MM.1S (cell line): ENCODE data around the gene TMEM132D.

Experiments
- DNase-seq: peaks from one replicate; pipeline ENCODE4 v3.0.0-alpha.2; 2015
- H2AFZ ChIP-seq: fragments of 300-600 bp; sonication (generic); 2 replicates; pipeline ENCODE4 v1.6.0; 2016; ENCODE audit warnings: antibody characterized with exemption, low read length
- H3F3A ChIP-seq: fragments of 300-600 bp; sonication (generic); 2 replicates; pipeline ENCODE4 v1.6.1; 2016; ENCODE audit warnings: mild to moderate bottlenecking, antibody characterized with exemption, low read length, moderate library complexity, mixed read lengths; ENCODE audit not compliant: insufficient read depth
- H3K27ac ChIP-seq: fragments of 300-600 bp; sonication (generic); 2 replicates; pipeline ENCODE4 v1.5.1; 2016; ENCODE audit warnings: mild to moderate bottlenecking, low read length
- H3K27me3 ChIP-seq: fragments of 300-600 bp; sonication (generic); replicated peaks from 2 replicates; pipeline ENCODE4 v1.6.0; 2016; ENCODE audit warnings: low read length; ENCODE audit not compliant: insufficient read depth
- H3K36me3 ChIP-seq: fragments of 300-600 bp; sonication (generic); replicated peaks from 2 replicates; pipeline ENCODE4 v1.6.1; 2016; ENCODE audit warnings: mild to moderate bottlenecking, low read length, mixed read lengths; ENCODE audit not compliant: insufficient read depth
- H3K4me1 ChIP-seq: fragments of 300-600 bp; sonication (generic); 2 replicates; pipeline ENCODE4 v1.6.1; 2016; ENCODE audit warnings: low read length, mixed read lengths
- H3K4me2 ChIP-seq: fragments of 300-600 bp; sonication (generic); 2 replicates; pipeline ENCODE4 v1.6.0; 2016; ENCODE audit warnings: low read depth, low read length
- H3K4me3 ChIP-seq: fragments of 300-600 bp; sonication (generic); 2 replicates; pipeline ENCODE4 v1.5.1; 2016; ENCODE audit warnings: low read length, mixed read lengths
- H3K79me2 ChIP-seq: fragments of 300-600 bp; sonication (generic); 2 replicates; pipeline ENCODE4 v1.6.1; 2016; ENCODE audit warnings: mixed run types, low read length, mixed read lengths
- H3K9ac ChIP-seq: fragments of 300-600 bp; sonication (generic); 2 replicates; pipeline ENCODE4 v1.6.1; 2016; ENCODE audit warnings: low read length, mixed read lengths
- H3K9me2 ChIP-seq: fragments of 300-600 bp; sonication (generic); replicated peaks from 2 replicates; pipeline ENCODE4 v1.6.1; 2016; ENCODE audit warnings: mild to moderate bottlenecking, low read length, mixed read lengths; ENCODE audit not compliant: insufficient read depth
- H3K9me3 ChIP-seq: fragments of 300-600 bp; sonication (generic); replicated peaks from 2 replicates; pipeline ENCODE4 v1.6.1; 2016; ENCODE audit warnings: mild to moderate bottlenecking, low read length, mixed read lengths; ENCODE audit not compliant: insufficient read depth
- H4K20me1 ChIP-seq: fragments of 300-600 bp; sonication (generic); 2 replicates; pipeline ENCODE4 v1.6.1; 2016; ENCODE audit warnings: mild to moderate bottlenecking, low read length, moderate library complexity, mixed read lengths; ENCODE audit not compliant: insufficient read depth
- EZH2 ChIP-seq: fragments of 300-600 bp; sonication (generic); optimal IDR thresholded peaks from 2 replicates; pipeline ENCODE3; 2017; ENCODE audit warnings: low read depth, mild to moderate bottlenecking, antibody characterized with exemption, low read length, mixed read lengths
- EZH2phosphoT487 ChIP-seq: fragments of 300-600 bp; sonication (generic); IDR thresholded peaks from 2 replicates; pipeline ENCODE4 v1.6.1; 2018; ENCODE audit warnings: antibody characterized with exemption, low read length
- TF ChIP-seq, protein P1 (sequence below): fragments of 300-600 bp; sonication (generic); IDR thresholded peaks from 2 replicates; pipeline ENCODE4 v1.5.1; 2016; ENCODE audit warnings: antibody characterized with exemption, low read length, mixed read lengths

The TMEM132D gene

GRCh38 chr12:129717438-129717837, 186.4 kb downstream of the TMEM132D start:
- Histone ChIP-seq H3K27me3 (no peaks in the 10 kb centered on the region), H3K4me3 (no peak overlapping the region), H3K9me2 (no peaks in the 10 kb centered on the region), H4K20me1 (no peaks in the 10 kb centered on the region), H2AFZ (no peak overlapping the region), H3K9me3 (no peaks in the 10 kb centered on the region), H3K36me3 (no peaks in the 10 kb centered on the region), H3K4me1 (no peaks in the 10 kb centered on the region), H3K4me2 (no peak overlapping the region), H3K9ac (no peak overlapping the region), H3K79me2 (no peaks in the 10 kb centered on the region), H3K27ac (no peak overlapping the region), H3F3A (no peaks in the 10 kb centered on the region)
- TF ChIP-seq EZH2phosphoT487 (no peak), EZH2 (no peak)
- TF ChIP-seq, protein P1, sequence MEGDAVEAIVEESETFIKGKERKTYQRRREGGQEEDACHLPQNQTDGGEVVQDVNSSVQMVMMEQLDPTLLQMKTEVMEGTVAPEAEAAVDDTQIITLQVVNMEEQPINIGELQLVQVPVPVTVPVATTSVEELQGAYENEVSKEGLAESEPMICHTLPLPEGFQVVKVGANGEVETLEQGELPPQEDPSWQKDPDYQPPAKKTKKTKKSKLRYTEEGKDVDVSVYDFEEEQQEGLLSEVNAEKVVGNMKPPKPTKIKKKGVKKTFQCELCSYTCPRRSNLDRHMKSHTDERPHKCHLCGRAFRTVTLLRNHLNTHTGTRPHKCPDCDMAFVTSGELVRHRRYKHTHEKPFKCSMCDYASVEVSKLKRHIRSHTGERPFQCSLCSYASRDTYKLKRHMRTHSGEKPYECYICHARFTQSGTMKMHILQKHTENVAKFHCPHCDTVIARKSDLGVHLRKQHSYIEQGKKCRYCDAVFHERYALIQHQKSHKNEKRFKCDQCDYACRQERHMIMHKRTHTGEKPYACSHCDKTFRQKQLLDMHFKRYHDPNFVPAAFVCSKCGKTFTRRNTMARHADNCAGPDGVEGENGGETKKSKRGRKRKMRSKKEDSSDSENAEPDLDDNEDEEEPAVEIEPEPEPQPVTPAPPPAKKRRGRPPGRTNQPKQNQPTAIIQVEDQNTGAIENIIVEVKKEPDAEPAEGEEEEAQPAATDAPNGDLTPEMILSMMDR, result no peak
- DNase-seq, result no peak

- H3K9me2 ChIP-seq, result no peaks in the 10 kb centered on the region
- DNase-seq, result no peak
- H3K4me2 ChIP-seq, result no peak overlapping the region
- no peaks in the 10 kb centered on the region for H3K79me2 ChIP-seq
- H2AFZ ChIP-seq, result no peak overlapping the region
- H3K36me3 ChIP-seq, result no peaks in the 10 kb centered on the region
- no peaks in the 10 kb centered on the region for H3K9me3 ChIP-seq
- TF ChIP-seq EZH2, result no peak
- TF ChIP-seq EZH2phosphoT487, result no peak
- TF ChIP-seq, protein P1, result no peak
- H3K27me3 ChIP-seq, result no peaks in the 10 kb centered on the region
- H3K4me3 ChIP-seq, result no peak overlapping the region
- H3K9ac ChIP-seq, result no peak overlapping the region
- H3F3A ChIP-seq, result no peaks in the 10 kb centered on the region
- no peaks in the 10 kb centered on the region for H3K4me1 ChIP-seq
- H3K27ac ChIP-seq, result no peak overlapping the region
- no peaks in the 10 kb centered on the region for H4K20me1 ChIP-seq
Measured at GRCh38 chr12:129716825-129717224, 187.0 kb downstream of the TMEM132D start.

- no peak for DNase-seq
- no peaks in the 10 kb centered on the region for H3K9me3 ChIP-seq
- H3K27ac ChIP-seq, result no peak overlapping the region
- no peaks in the 10 kb centered on the region for H3K36me3 ChIP-seq
- no peak overlapping the region for H3K4me3 ChIP-seq
- H3K9ac ChIP-seq, result no peak overlapping the region
- TF ChIP-seq, protein P1, result no peak
- no peak for TF ChIP-seq EZH2
- no peak for TF ChIP-seq EZH2phosphoT487
- no peaks in the 10 kb centered on the region for H3K79me2 ChIP-seq
- H3K9me2 ChIP-seq, result no peaks in the 10 kb centered on the region
- H3K27me3 ChIP-seq, result no peaks in the 10 kb centered on the region
- no peak overlapping the region for H2AFZ ChIP-seq
- H3F3A ChIP-seq, result no peaks in the 10 kb centered on the region
- no peak overlapping the region for H3K4me2 ChIP-seq
- no peaks in the 10 kb centered on the region for H4K20me1 ChIP-seq
- no peaks in the 10 kb centered on the region for H3K4me1 ChIP-seq
Measured at GRCh38 chr12:129706716-129707115, 197.1 kb downstream of the TMEM132D start.
